ENCODE measurements around the gene FAM222A. TPM values are rescaled to one million over a fixed set of nuclear protein-coding genes. Genes with fewer than 3 reads are reported as not detected.

The FAM222A gene
- total RNA-seq, 1 experiment from 2014 or later, result 2.8 TPM

DNA sequence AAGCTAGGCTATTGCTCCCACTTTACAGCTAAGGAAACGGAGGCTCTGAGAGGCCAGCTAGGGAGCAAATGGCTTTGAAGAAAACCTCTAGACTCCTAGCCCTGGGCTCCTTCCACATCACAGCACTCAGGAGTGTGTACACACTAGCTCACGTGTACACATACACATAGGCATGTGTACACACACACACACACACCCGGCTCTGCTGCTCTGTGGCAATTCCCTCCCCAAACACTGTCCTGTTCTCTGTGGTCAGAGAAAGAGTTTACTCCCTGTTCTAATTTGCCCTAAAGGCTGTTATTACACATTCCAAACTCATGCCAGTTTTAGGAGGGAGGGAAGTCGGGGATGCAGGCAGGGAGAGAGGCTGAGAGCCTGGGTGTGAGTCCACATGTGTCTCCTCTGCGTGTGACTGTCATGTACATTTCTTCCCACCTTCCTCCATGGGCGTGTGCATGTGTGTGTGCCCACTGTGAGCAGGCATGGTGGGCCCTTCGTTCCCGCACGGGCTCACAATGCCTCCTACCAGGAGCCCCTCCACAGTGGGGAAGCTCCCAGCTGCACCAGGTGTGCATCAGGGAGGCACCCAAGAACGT is 105.4 kb downstream of the FAM222A start:
- H3K27me3 Mint-ChIP-seq (ENCODE audit: low read depth), result no peaks in the 10 kb centered on the region
- DNase-seq, result no peak
- Histone ChIP-seq H2BK5ac (ENCODE audit: insufficient read length, low read length) (no peak overlapping the region), H2BK15ac (ENCODE audit: low read depth, low read length) (no peak overlapping the region), H3K9me3 (ENCODE audit: control insufficient read depth, low read depth, low read length) (no peaks in the 10 kb centered on the region), H3T11ph (ENCODE audit: low read length) (no peak overlapping the region), H3K4me1 (ENCODE audit: insufficient read depth, low read length) (no peaks in the 10 kb centered on the region), H3K56ac (ENCODE audit: insufficient read length, low read depth, low read length) (no peak overlapping the region), H3K4ac (ENCODE audit: low read depth, low read length) (no peak overlapping the region), H4K91ac (ENCODE audit: insufficient read length, low read depth, low read length) (no peak overlapping the region), H3K14ac (ENCODE audit: insufficient read depth, low read length) (no peak overlapping the region; the same call in 1 of the 2 replicates), H4K20me1 (ENCODE audit: control insufficient read depth, insufficient read depth, insufficient read length) (peaks cover 2% of the 10 kb centered on the region), H2BK12ac (ENCODE audit: insufficient read length, low read depth, low read length) (no peak overlapping the region), H2BK120ac (ENCODE audit: low read depth, low read length, poor library complexity, severe bottlenecking) (no peak overlapping the region), H3K4me2 (ENCODE audit: insufficient read depth, insufficient read length, low read length) (no peak overlapping the region), H3K23ac (ENCODE audit: insufficient read length, low read depth, low read length) (no peak overlapping the region), H3K79me1 (ENCODE audit: insufficient read depth, low read depth, low read length, poor library complexity, severe bottlenecking) (no peaks in the 10 kb centered on the region), H3K27ac (ENCODE audit: insufficient read length, low read depth, low read length) (no peak overlapping the region), H3K27me3 (ENCODE audit: insufficient read depth, low read length) (no peaks in the 10 kb centered on the region), H3K23me2 (ENCODE audit: insufficient read length, low read depth, low read length, poor library complexity, severe bottlenecking) (no peaks in the 10 kb centered on the region), H2AFZ (ENCODE audit: low read length) (no peak overlapping the region), H3K79me2 (ENCODE audit: insufficient read depth, low read length) (no peaks in the 10 kb centered on the region), H3K18ac (ENCODE audit: insufficient read length, low read depth, low read length) (peak overlapping the region; percentile 47), H3K9ac (ENCODE audit: extremely low read depth, insufficient read length, low read length) (no peak overlapping the region), H4K8ac (replicated peaks; ENCODE audit: insufficient read length, low read depth, low read length) (no peak overlapping the region), H2BK20ac (ENCODE audit: low read depth, low read length, poor library complexity, severe bottlenecking) (no peak overlapping the region), H2AK5ac (ENCODE audit: insufficient read length, low read length) (no peak overlapping the region), H4K5ac (ENCODE audit: insufficient read length, low read depth, low read length) (no peak overlapping the region)
- H3K36me3 Mint-ChIP-seq (ENCODE audit: insufficient read depth in 1 of 3, low read depth in 3 of 3), result no peaks in the 10 kb centered on the region
- H3K9me3 Mint-ChIP-seq, result no peaks in the 10 kb centered on the region
- TF ChIP-seq, protein P1, sequence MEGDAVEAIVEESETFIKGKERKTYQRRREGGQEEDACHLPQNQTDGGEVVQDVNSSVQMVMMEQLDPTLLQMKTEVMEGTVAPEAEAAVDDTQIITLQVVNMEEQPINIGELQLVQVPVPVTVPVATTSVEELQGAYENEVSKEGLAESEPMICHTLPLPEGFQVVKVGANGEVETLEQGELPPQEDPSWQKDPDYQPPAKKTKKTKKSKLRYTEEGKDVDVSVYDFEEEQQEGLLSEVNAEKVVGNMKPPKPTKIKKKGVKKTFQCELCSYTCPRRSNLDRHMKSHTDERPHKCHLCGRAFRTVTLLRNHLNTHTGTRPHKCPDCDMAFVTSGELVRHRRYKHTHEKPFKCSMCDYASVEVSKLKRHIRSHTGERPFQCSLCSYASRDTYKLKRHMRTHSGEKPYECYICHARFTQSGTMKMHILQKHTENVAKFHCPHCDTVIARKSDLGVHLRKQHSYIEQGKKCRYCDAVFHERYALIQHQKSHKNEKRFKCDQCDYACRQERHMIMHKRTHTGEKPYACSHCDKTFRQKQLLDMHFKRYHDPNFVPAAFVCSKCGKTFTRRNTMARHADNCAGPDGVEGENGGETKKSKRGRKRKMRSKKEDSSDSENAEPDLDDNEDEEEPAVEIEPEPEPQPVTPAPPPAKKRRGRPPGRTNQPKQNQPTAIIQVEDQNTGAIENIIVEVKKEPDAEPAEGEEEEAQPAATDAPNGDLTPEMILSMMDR (conservative IDR thresholded peaks at IDR 0.05), result no peak
- peaks cover 15 to 20% of the 10 kb centered on the region in 2 experiments for H3K4me1 Mint-ChIP-seq
- no CpG with 5 or more reads among the region's 10 CpGs for WGBS (ENCODE audit: extremely low coverage, insufficient read length, low lambda C conversion rate)
- H3K4me3 Mint-ChIP-seq, result no peak overlapping the region
- peak overlapping the region in 1 of 3 experiments; percentile 53; a peak in 2 of 7 replicates for H3K27ac Mint-ChIP-seq

Other genes starting within 250 kb of the FAM222A start
- 67.1 and 71.3 TPM in 2 replicates for gene KCTD10, start 236.5 kb upstream of the FAM222A start, total RNA-seq (2021)
- gene UBE3B, start 236.2 kb upstream of the FAM222A start, total RNA-seq (2021), result 23.6 and 24.2 TPM in 2 replicates
- gene MMAB, start 140.3 kb upstream of the FAM222A start, total RNA-seq (2021), result 22.5 and 24.3 TPM in 2 replicates
- 17.4 and 19.2 TPM in 2 replicates for gene MVK, start 140.0 kb upstream of the FAM222A start, total RNA-seq (2021)
- 4.9 TPM in 2 replicates for gene TRPV4, start 119.6 kb downstream of the FAM222A start, total RNA-seq (2021)
- gene GLTP, start 166.7 kb downstream of the FAM222A start, total RNA-seq (2021), result 15.5 and 15.7 TPM in 2 replicates
- 12.6 and 13.3 TPM in 2 replicates for gene TCHP, start 186.4 kb downstream of the FAM222A start, total RNA-seq (2021)

Data from H9 (cell line).